Ishikawa (cell line): Measurements from ENCODE around the gene MAGI1.

Source experiments
- CEBPB ChIP-seq: IDR thresholded peaks from 2 replicates; pipeline ENCODE4 v1.6.1; 2012
- CREB1 ChIP-seq: IDR thresholded peaks from 2 replicates; pipeline ENCODE4 v1.6.1; 2012; ENCODE audit warnings: low read depth
- EGR1 ChIP-seq: IDR thresholded peaks from 2 replicates; pipeline ENCODE4 v1.6.1; 2012
- EP300 ChIP-seq: IDR thresholded peaks from 2 replicates; pipeline ENCODE4 v1.6.1; 2012; ENCODE audit warnings: borderline replicate concordance
- FOXM1 ChIP-seq: IDR thresholded peaks from 2 replicates; pipeline ENCODE4 v1.6.1; 2012; ENCODE audit warnings: low read depth, borderline replicate concordance
- NFIC ChIP-seq: IDR thresholded peaks from 2 replicates; pipeline ENCODE4 v1.6.1; 2012
- RAD21 ChIP-seq: IDR thresholded peaks from 2 replicates; pipeline ENCODE4 v1.6.1; 2012; ENCODE audit warnings: low read depth
- TAF1 ChIP-seq: IDR thresholded peaks from 2 replicates; pipeline ENCODE4 v1.6.1; 2012; ENCODE audit warnings: low read depth, mild to moderate bottlenecking
- TCF12 ChIP-seq: IDR thresholded peaks from 2 replicates; pipeline ENCODE4 v1.6.1; 2012; ENCODE audit warnings: low read depth
- TEAD4 ChIP-seq: IDR thresholded peaks from 2 replicates; pipeline ENCODE4 v1.6.1; 2012
- YY1 ChIP-seq: IDR thresholded peaks from 2 replicates; pipeline ENCODE4 v1.6.1; 2012; ENCODE audit warnings: low read depth
- ZBTB7A ChIP-seq: IDR thresholded peaks from 2 replicates; pipeline ENCODE4 v1.6.1; 2012; ENCODE audit warnings: low read depth
- TF ChIP-seq, protein P1 (sequence below): IDR thresholded peaks from 2 replicates; pipeline ENCODE4 v1.6.1; 2012; ENCODE audit warnings: low read depth, mild to moderate bottlenecking
- TF ChIP-seq, protein P2 (sequence below): IDR thresholded peaks from 2 replicates; pipeline ENCODE4 v1.6.1; 2012
- TF ChIP-seq, protein P3 (sequence below): IDR thresholded peaks from 2 replicates; pipeline ENCODE4 v1.6.1; 2012

Gene MAGI1

DNA sequence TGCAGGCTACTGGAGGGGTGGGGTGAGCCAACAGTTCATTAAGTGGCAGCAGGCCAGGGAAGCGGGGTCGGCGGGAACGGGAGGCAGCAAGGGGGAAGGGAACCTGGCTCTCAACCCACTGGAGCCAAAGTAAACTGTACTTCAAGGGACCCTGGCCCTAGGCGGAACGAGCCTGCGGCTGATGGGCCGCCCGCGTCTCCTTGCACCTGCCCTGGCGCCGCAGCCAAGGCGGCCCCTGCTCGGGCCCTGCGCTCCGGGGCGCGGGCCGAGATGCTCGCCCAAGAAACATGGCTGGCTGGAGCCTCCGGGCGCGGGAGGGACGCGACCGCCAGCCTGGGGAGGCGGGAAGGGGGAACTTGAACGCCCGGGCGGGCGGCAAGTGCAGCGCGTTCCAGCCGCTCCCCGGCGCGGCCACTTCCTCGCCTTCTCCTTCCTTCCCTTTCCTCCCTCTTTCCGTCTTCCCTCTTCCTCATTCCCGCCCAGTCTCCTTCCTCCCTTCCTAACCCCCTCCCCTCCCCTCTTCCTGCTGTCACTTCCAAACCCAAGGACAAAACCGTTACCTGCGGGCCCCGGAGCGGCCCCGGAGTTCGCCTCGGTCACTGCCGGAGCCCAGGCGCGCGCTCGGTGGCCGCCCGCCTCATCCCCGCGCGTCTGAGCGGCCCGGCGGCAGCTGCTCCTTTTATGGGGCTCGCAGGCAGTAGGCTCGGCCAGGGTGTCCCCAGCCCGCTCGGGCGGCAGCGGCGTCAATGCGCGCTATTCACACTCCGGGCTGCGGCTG lies 489.7 kb downstream of the MAGI1 start:
- TF ChIP-seq FOXM1 (no peak), TAF1 (no peak), RAD21 (no peak), CEBPB (no peak), YY1 (no peak), EP300 (no peak), EGR1 (no peak), ZBTB7A (no peak), TCF12 (no peak), NFIC (no peak), TEAD4 (no peak), CREB1 (no peak)
- TF ChIP-seq, protein P1, sequence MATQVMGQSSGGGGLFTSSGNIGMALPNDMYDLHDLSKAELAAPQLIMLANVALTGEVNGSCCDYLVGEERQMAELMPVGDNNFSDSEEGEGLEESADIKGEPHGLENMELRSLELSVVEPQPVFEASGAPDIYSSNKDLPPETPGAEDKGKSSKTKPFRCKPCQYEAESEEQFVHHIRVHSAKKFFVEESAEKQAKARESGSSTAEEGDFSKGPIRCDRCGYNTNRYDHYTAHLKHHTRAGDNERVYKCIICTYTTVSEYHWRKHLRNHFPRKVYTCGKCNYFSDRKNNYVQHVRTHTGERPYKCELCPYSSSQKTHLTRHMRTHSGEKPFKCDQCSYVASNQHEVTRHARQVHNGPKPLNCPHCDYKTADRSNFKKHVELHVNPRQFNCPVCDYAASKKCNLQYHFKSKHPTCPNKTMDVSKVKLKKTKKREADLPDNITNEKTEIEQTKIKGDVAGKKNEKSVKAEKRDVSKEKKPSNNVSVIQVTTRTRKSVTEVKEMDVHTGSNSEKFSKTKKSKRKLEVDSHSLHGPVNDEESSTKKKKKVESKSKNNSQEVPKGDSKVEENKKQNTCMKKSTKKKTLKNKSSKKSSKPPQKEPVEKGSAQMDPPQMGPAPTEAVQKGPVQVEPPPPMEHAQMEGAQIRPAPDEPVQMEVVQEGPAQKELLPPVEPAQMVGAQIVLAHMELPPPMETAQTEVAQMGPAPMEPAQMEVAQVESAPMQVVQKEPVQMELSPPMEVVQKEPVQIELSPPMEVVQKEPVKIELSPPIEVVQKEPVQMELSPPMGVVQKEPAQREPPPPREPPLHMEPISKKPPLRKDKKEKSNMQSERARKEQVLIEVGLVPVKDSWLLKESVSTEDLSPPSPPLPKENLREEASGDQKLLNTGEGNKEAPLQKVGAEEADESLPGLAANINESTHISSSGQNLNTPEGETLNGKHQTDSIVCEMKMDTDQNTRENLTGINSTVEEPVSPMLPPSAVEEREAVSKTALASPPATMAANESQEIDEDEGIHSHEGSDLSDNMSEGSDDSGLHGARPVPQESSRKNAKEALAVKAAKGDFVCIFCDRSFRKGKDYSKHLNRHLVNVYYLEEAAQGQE, result no peak
- TF ChIP-seq, protein P2, sequence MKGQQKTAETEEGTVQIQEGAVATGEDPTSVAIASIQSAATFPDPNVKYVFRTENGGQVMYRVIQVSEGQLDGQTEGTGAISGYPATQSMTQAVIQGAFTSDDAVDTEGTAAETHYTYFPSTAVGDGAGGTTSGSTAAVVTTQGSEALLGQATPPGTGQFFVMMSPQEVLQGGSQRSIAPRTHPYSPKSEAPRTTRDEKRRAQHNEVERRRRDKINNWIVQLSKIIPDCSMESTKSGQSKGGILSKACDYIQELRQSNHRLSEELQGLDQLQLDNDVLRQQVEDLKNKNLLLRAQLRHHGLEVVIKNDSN, result no peak
- TF ChIP-seq, protein P3, sequence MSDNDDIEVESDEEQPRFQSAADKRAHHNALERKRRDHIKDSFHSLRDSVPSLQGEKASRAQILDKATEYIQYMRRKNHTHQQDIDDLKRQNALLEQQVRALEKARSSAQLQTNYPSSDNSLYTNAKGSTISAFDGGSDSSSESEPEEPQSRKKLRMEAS, result no peak

DNA sequence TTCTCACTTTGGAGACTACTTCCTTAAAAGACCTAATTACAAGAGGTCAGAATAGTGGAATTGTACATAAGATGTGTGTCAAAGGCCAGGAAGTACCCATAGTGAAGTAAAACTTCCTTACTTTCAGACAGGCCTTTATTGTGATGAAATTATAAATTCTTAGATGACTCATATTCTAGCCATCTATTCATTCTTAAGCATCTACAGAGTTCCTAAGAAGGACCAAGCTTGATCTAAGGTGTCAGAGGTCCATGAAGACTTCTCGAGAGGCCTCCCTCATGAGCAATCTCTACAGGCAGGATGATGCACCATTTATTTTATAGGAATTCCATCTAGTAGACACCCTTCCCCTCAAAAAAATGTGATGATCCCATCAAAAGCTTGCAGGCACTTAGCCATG lies 493.3 kb downstream of the MAGI1 start:
- TF ChIP-seq TAF1, result no peak
- TF ChIP-seq TEAD4, result no peak
- TF ChIP-seq, protein P2, result no peak
- TF ChIP-seq, protein P3, result no peak
- TF ChIP-seq CREB1, result no peak
- TF ChIP-seq NFIC, result no peak
- no peak for TF ChIP-seq EP300
- TF ChIP-seq CEBPB, result no peak
- TF ChIP-seq EGR1, result no peak
- TF ChIP-seq ZBTB7A, result no peak
- no peak for TF ChIP-seq FOXM1
- no peak for TF ChIP-seq YY1
- no peak for TF ChIP-seq RAD21
- TF ChIP-seq, protein P1, result no peak
- TF ChIP-seq TCF12, result no peak

DNA sequence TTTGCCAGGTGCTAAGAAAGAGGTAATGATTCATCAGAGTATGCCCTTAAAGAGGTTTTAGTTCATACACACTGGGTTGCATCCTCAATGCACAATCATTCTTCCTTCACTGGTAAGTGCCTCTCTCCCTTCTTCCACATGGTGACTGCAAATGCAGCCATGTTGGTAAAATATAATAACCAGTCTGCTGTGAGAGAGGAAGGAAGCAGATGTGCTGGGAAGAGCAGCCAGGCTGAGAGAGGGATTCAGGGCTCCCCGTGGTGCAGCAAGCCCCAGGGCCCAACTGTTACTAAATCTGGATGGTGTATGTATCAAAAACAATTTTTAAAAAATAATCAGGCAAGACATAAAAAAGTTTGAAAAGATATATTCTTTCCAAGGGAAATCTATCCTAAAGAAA lies 498.1 kb downstream of the MAGI1 start:
- no peak for TF ChIP-seq TAF1
- TF ChIP-seq YY1, result no peak
- no peak for TF ChIP-seq EGR1
- no peak for TF ChIP-seq TEAD4
- no peak for TF ChIP-seq TCF12
- TF ChIP-seq CEBPB, result no peak
- TF ChIP-seq, protein P1, result no peak
- no peak for TF ChIP-seq EP300
- TF ChIP-seq ZBTB7A, result no peak
- TF ChIP-seq, protein P2, result no peak

DNA sequence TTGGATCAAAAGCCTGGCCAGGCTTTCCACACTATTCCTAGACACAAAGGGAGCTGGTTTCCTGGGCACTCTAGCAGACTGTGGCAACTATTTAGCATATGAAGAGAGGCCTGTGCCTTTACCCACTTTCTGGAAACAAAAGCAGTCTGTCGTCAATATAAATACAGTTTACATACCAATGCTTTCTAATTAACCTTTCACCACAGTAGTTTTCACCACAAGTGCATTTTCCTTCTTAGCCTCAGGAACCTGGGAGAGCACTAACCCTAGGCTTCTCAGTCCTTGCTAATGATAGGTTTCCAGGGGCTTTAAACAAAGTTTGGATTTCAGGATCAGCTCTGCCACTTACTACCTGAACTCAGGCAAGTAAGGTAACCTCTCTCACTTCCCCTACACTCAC lies 499.1 kb downstream of the MAGI1 start:
- TF ChIP-seq TCF12 (no peak), EGR1 (no peak), CEBPB (no peak), TAF1 (no peak), YY1 (no peak), RAD21 (no peak)
- TF ChIP-seq, protein P3, result no peak
